NCI-H82 (cell line): ENCODE results near the gene CCDC66.

Source experiments
- DNase-seq: peaks from one replicate; lab custom pipeline; 2025; lab: John Stamatoyannopoulos, UW

Gene CCDC66

GRCh38 chr3:56621681-56622080 lies 64.7 kb downstream of the CCDC66 start:
- DNase-seq = no peak

GRCh38 chr3:56622381-56622780 lies 65.4 kb downstream of the CCDC66 start:
- no peak for DNase-seq

GRCh38 chr3:56624725-56625124 lies 67.8 kb downstream of the CCDC66 start:
- DNase-seq = no peak

- DNase-seq = peak; percentile 11
These were observed 72.1 kb downstream of the CCDC66 start for GRCh38 chr3:56629047-56629446.

GRCh38 chr3:56629451-56629850 lies 72.5 kb downstream of the CCDC66 start:
- peak; percentile 2 for DNase-seq

- DNase-seq = no peak
These were observed 74.0 kb downstream of the CCDC66 start for GRCh38 chr3:56630966-56631365.

- no peak for DNase-seq
These were observed 76.2 kb downstream of the CCDC66 start for GRCh38 chr3:56633181-56633580.

- DNase-seq = no peak
These were observed 76.9 kb downstream of the CCDC66 start for GRCh38 chr3:56633602-56634535.

- DNase-seq = no peak
These were observed 88.4 kb downstream of the CCDC66 start for GRCh38 chr3:56645407-56645806.

GRCh38 chr3:56654460-56654859 lies 97.5 kb downstream of the CCDC66 start:
- no peak for DNase-seq

- no peak for DNase-seq
These were observed 98.7 kb downstream of the CCDC66 start for GRCh38 chr3:56655709-56656108.

- no peak for DNase-seq
These were observed 107.8 kb downstream of the CCDC66 start for GRCh38 chr3:56664823-56665222.

GRCh38 chr3:56667973-56668579 lies 111.1 kb downstream of the CCDC66 start:
- DNase-seq = no peak
